Neural cell (in vitro differentiated cells): ENCODE measurements around the gene DDHD1. TPM values are rescaled to one million over a fixed set of nuclear protein-coding genes. Genes with fewer than 3 reads are reported as not detected.

Experiments
- H2AFZ ChIP-seq: fragments of 200-600, 300-800 bp; sonication (generic), shearing (Covaris generic); 2 replicates; pipeline ENCODE4 v1.6.0; 2014; ENCODE audit warnings: low read depth, mild to moderate bottlenecking, antibody characterized with exemption, low read length, moderate library complexity
- H3F3A ChIP-seq: fragments of 200-600 bp; shearing (Covaris generic); 2 replicates; pipeline ENCODE4 v1.6.1; 2016; ENCODE audit warnings: mild to moderate bottlenecking, moderate library complexity, mixed read lengths, antibody characterized with exemption, low read length; ENCODE audit not compliant: insufficient read depth, poor library complexity, severe bottlenecking
- H3K27ac ChIP-seq: fragments of 200-600, 300-800 bp; sonication (generic), shearing (Covaris generic); 2 replicates; pipeline ENCODE4 v1.5.1; 2014; ENCODE audit warnings: mild to moderate bottlenecking, low read length, moderate library complexity
- H3K27me3 ChIP-seq: fragments of 300-800, 200-600 bp; sonication (generic), shearing (Covaris generic); 2 replicates; pipeline ENCODE4 v1.6.0; 2014; ENCODE audit warnings: mild to moderate bottlenecking, low read depth, low read length, moderate library complexity; ENCODE audit not compliant: insufficient read depth
- H3K36me3 ChIP-seq: fragments of 300-800, 200-600 bp; sonication (generic), shearing (Covaris generic); 2 replicates; pipeline ENCODE4 v1.5.1; 2014; ENCODE audit warnings: mild to moderate bottlenecking, antibody characterized with exemption, low read length, moderate library complexity; ENCODE audit not compliant: insufficient read depth
- H3K4me2 ChIP-seq: fragments of 300-800, 200-600 bp; sonication (generic), shearing (Covaris generic); 2 replicates; pipeline ENCODE4 v1.6.0; 2014; ENCODE audit warnings: mild to moderate bottlenecking, low read length
- H3K4me3 ChIP-seq: fragments of 300-800, 200-600 bp; sonication (generic), shearing (Covaris generic); 2 replicates; pipeline ENCODE4 v1.5.1; 2014; ENCODE audit warnings: mild to moderate bottlenecking, low read length, moderate library complexity
- H3K79me2 ChIP-seq: fragments of 200-600 bp; shearing (Covaris generic); replicated peaks from 2 replicates; pipeline ENCODE4 v1.6.0; 2014; ENCODE audit warnings: mild to moderate bottlenecking, low read length, moderate library complexity; ENCODE audit not compliant: insufficient read depth
- H3K9ac ChIP-seq: fragments of 300-800, 200-600 bp; sonication (generic), shearing (Covaris generic); 2 replicates; pipeline ENCODE4 v1.6.1; 2016; ENCODE audit warnings: mild to moderate bottlenecking, low read length, mixed read lengths
- H3K9me2 ChIP-seq: fragments of 200-600 bp; shearing (Covaris generic); 2 replicates; pipeline ENCODE4 v1.6.1; 2016; ENCODE audit warnings: mild to moderate bottlenecking, low read length, mixed read lengths; ENCODE audit not compliant: insufficient read depth
- H3K9me3 ChIP-seq: fragments of 200-600, 300-800 bp; sonication (generic), shearing (Covaris generic); 2 replicates; pipeline ENCODE4 v1.6.1; 2016; ENCODE audit warnings: mild to moderate bottlenecking, mixed run types, low read length, moderate library complexity, mixed read lengths
- H4K20me1 ChIP-seq: fragments of 200-600 bp; shearing (Covaris generic); 2 replicates; pipeline ENCODE4 v1.6.1; 2016; ENCODE audit warnings: mild to moderate bottlenecking, mixed run types; ENCODE audit not compliant: insufficient read depth
- EP300 ChIP-seq: fragments of 450-650 bp; conservative IDR thresholded peaks from 2 replicates; pipeline ENCODE4 v1.6.1; 2014; ENCODE audit warnings: antibody characterized with exemption, mild to moderate bottlenecking, moderate library complexity; ENCODE audit not compliant: poor library complexity, severe bottlenecking
- EZH2 ChIP-seq: fragments of 200-600, 300-800 bp; shearing (Covaris generic), sonication (generic); IDR thresholded peaks from 2 replicates; pipeline ENCODE4 v1.6.1; 2014; ENCODE audit warnings: antibody characterized with exemption, low read length, borderline replicate concordance, mild to moderate bottlenecking; ENCODE audit not compliant: insufficient read depth, poor library complexity, severe bottlenecking
- MXI1 ChIP-seq: fragments of 450-650 bp; conservative IDR thresholded peaks from 2 replicates; pipeline ENCODE4 v1.6.1; 2014; ENCODE audit warnings: antibody characterized with exemption, mild to moderate bottlenecking; ENCODE audit not compliant: poor library complexity, severe bottlenecking
- POLR2AphosphoS5 ChIP-seq: IDR thresholded peaks from 2 replicates; pipeline ENCODE4 v1.6.1; 2012
- RAD21 ChIP-seq: fragments of 450-650 bp; conservative IDR thresholded peaks from 2 replicates; pipeline ENCODE4 v1.6.1; 2014; ENCODE audit warnings: antibody characterized with exemption, mild to moderate bottlenecking, moderate library complexity
- REST ChIP-seq: IDR thresholded peaks from 2 replicates; pipeline ENCODE4 v1.6.1; 2012; ENCODE audit warnings: borderline replicate concordance
- SMC3 ChIP-seq: fragments of 450-650 bp; conservative IDR thresholded peaks from 2 replicates; pipeline ENCODE4 v1.6.1; 2014; ENCODE audit warnings: antibody characterized with exemption, mild to moderate bottlenecking, moderate library complexity; ENCODE audit not compliant: poor library complexity
- TAF1 ChIP-seq: IDR thresholded peaks from 2 replicates; pipeline ENCODE4 v1.6.1; 2012; ENCODE audit warnings: low read depth
- polyA plus RNA-seq: library from polyadenylated mRNA; depleted of rRNA; stranded (reverse); fragments of >200 nt; gene quantifications from 2 replicates; pipeline ENCODE4 v1.2.3, GENCODE V29; 2014
- TF ChIP-seq, protein P1 (sequence below): fragments of 450-650 bp; IDR thresholded peaks from 2 replicates; pipeline ENCODE4 v1.5.1; 2014; ENCODE audit warnings: antibody characterized with exemption, mild to moderate bottlenecking, moderate library complexity; ENCODE audit not compliant: poor library complexity, severe bottlenecking

DDHD1 gene
- polyA plus RNA-seq, 1 donor from 2014 or later: 13.9 TPM

GRCh38 chr14:53019406-53019805 lies 133.7 kb downstream of the DDHD1 start (continued):
- TF ChIP-seq REST: no peak

- no peaks in the 10 kb centered on the region for H3K79me2 ChIP-seq
- no peak overlapping the region for H3K4me2 ChIP-seq
- no peak overlapping the region for H2AFZ ChIP-seq
Measured at GRCh38 chr14:53017837-53018236, 135.3 kb downstream of the DDHD1 start.

More at GRCh38 chr14:53017837-53018236, 135.3 kb downstream of the DDHD1 start:
- H3K27ac ChIP-seq: no peak overlapping the region
- no peaks in the 10 kb centered on the region for H3K27me3 ChIP-seq
- TF ChIP-seq REST (no peak), POLR2AphosphoS5 (no peak), RAD21 (no peak), MXI1 (no peak), TAF1 (no peak), EP300 (no peak), SMC3 (no peak), EZH2 (no peak)
- TF ChIP-seq, protein P1, sequence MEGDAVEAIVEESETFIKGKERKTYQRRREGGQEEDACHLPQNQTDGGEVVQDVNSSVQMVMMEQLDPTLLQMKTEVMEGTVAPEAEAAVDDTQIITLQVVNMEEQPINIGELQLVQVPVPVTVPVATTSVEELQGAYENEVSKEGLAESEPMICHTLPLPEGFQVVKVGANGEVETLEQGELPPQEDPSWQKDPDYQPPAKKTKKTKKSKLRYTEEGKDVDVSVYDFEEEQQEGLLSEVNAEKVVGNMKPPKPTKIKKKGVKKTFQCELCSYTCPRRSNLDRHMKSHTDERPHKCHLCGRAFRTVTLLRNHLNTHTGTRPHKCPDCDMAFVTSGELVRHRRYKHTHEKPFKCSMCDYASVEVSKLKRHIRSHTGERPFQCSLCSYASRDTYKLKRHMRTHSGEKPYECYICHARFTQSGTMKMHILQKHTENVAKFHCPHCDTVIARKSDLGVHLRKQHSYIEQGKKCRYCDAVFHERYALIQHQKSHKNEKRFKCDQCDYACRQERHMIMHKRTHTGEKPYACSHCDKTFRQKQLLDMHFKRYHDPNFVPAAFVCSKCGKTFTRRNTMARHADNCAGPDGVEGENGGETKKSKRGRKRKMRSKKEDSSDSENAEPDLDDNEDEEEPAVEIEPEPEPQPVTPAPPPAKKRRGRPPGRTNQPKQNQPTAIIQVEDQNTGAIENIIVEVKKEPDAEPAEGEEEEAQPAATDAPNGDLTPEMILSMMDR: no peak
- no peaks in the 10 kb centered on the region for H3K9me2 ChIP-seq
- H3K4me3 ChIP-seq: no peak overlapping the region
- no peaks in the 10 kb centered on the region for H3K9me3 ChIP-seq
- H3K36me3 ChIP-seq: no peaks in the 10 kb centered on the region
- H3F3A ChIP-seq: no peaks in the 10 kb centered on the region
- H3K9ac ChIP-seq: no peak overlapping the region
- no peaks in the 10 kb centered on the region for H4K20me1 ChIP-seq
